Right lobe of liver (tissue), 4 donors: Measurements from ENCODE around the gene CAND2.

ENCODE experiments used
- POLR2A ChIP-seq: fragments of 450-650 bp; IDR thresholded peaks from one replicate; pipeline ENCODE4 v1.6.1; 2017; ENCODE audit warnings: antibody characterized with exemption, mild to moderate bottlenecking
- TF ChIP-seq, protein P1 (sequence below), 4 donors: fragments of 200-600 bp in 3 of 4; fragments of 450-650 bp in 1 of 4; IDR thresholded peaks; one replicate each; pipeline versions ENCODE4 v1.5.1 to v1.8.0; 2016 to 2022; ENCODE audit warnings: antibody characterized with exemption in 4 of 4, mild to moderate bottlenecking in 2 of 4
- donor health status: DM: no; HTN: no; CAD: no.
- donor health status: DM: no; HTN: no; CAD: no.
- donor health status: DM: no; HTN: yes; CAD: no.

DNA sequence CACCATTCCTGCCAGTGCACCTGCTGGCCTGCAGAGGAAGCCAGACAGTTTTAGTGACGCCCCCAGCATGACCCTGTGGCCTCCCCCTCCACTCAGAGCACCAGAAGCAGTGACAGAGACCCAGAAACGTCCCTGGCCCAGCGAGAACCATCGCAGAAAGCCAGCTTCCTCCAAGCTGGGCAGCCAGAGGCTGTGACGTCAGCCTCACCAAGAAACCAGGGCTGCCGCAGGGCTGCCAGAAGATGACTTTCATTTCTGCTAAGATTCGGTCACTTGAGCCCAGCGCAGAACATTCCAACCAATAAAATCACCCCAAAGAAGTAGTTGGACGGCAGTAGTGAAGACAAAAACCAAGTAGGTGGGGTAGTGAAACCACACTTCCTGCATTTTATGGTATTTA is 74.5 kb downstream of the CAND2 start:
- TF ChIP-seq, protein P1, sequence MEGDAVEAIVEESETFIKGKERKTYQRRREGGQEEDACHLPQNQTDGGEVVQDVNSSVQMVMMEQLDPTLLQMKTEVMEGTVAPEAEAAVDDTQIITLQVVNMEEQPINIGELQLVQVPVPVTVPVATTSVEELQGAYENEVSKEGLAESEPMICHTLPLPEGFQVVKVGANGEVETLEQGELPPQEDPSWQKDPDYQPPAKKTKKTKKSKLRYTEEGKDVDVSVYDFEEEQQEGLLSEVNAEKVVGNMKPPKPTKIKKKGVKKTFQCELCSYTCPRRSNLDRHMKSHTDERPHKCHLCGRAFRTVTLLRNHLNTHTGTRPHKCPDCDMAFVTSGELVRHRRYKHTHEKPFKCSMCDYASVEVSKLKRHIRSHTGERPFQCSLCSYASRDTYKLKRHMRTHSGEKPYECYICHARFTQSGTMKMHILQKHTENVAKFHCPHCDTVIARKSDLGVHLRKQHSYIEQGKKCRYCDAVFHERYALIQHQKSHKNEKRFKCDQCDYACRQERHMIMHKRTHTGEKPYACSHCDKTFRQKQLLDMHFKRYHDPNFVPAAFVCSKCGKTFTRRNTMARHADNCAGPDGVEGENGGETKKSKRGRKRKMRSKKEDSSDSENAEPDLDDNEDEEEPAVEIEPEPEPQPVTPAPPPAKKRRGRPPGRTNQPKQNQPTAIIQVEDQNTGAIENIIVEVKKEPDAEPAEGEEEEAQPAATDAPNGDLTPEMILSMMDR (IDR thresholded peaks at IDR 0.05), result no peak
- no peak for TF ChIP-seq POLR2A
